GM12878 (cell line): ENCODE data around the gene CYP46A1. TPM values are rescaled to one million over a fixed set of nuclear protein-coding genes. Genes with fewer than 3 reads are reported as not detected.

Source experiments
- ATAC-seq: fragments of 200-7000 bp; cut with Tn5 transposase; 3 replicates; pipeline ENCODE4 v1.9.1; 2020; ENCODE audit warnings: mild to moderate bottlenecking, moderate library complexity
- BruUV-seq: library from RNA; stranded (reverse); fragments of 400-500 nt; replicated peaks from 2 replicates; lab custom pipeline; 2021; lab: Mats Ljungman, UMichigan
- CTCF ChIA-PET: fragments of 300-600 bp; sonication (Branson Sonifier 250); formaldehyde crosslinking; extraction: SDS; loops from one replicate; lab custom pipeline; 2021; ENCODE audit warnings: inconsistent platforms; lab: Yijun Ruan, JAX
- POLR2A ChIA-PET: fragments of 350-600 bp; formaldehyde crosslinking; extraction: SDS; loops from one replicate; lab custom pipeline; 2021; ENCODE audit warnings: inconsistent platforms; lab: Charles Lee
- RAD21 ChIA-PET: fragments of 300-600 bp; sonication (Branson Sonifier 250); formaldehyde crosslinking; loops from one replicate; lab custom pipeline; 2023; ENCODE audit warnings: antibody characterized with exemption; ENCODE audit not compliant: unreplicated experiment; lab: Charles Lee
- SMC1A ChIA-PET: fragments of 300-600 bp; sonication (Branson Sonifier 250); formaldehyde crosslinking; loops from one replicate; lab custom pipeline; 2023; ENCODE audit not compliant: unreplicated experiment, uncharacterized antibody; lab: Charles Lee
- DNase-seq: peaks from one replicate; pipeline ENCODE4 v3.0.0-alpha.2; 2011; ENCODE audit warnings: low read depth, low spot score
- FAIRE-seq: peaks from 3 replicates; lab custom pipeline; 2011; peaks lifted over from hg19 to GRCh38; lab: Jason Lieb, UNC
- H2AFZ ChIP-seq: 2 replicates; pipeline ENCODE4 v1.6.0; 2011; ENCODE audit warnings: low read depth, low read length, control low read depth; ENCODE audit not compliant: control insufficient read depth
- H3K27ac ChIP-seq: 2 replicates; pipeline ENCODE4 v1.5.1; 2011; ENCODE audit warnings: control low read depth; ENCODE audit not compliant: control insufficient read depth, insufficient read depth
- H3K27me3 ChIP-seq, 2 experiments: replicated peaks in 1 of 2; 2 replicates each; pipeline versions ENCODE4 v1.6.0 to v1.6.1; 2011; ENCODE audit warnings: low read length in 1 of 2; ENCODE audit not compliant: control insufficient read depth in 2 of 2, insufficient read depth in 2 of 2
- H3K36me3 ChIP-seq, 2 experiments: 2 replicates each; pipeline ENCODE4 v1.5.1; 2011; ENCODE audit warnings: low read length in 1 of 2; ENCODE audit not compliant: control insufficient read depth in 2 of 2, insufficient read depth in 2 of 2
- H3K4me1 ChIP-seq: 2 replicates; pipeline ENCODE4 v1.6.1; 2011; ENCODE audit warnings: mild to moderate bottlenecking, low read length, moderate library complexity, mixed read lengths; ENCODE audit not compliant: control insufficient read depth, insufficient read depth
- H3K4me2 ChIP-seq: 2 replicates; pipeline ENCODE4 v1.6.0; 2011; ENCODE audit warnings: control low read depth; ENCODE audit not compliant: control insufficient read depth, insufficient read depth
- H3K4me3 ChIP-seq: fragments of 200-600 bp; sonication (generic); 2 replicates; pipeline ENCODE4 v1.5.1; 2016
- H3K79me2 ChIP-seq: 2 replicates; pipeline ENCODE4 v1.6.0; 2011; ENCODE audit warnings: low read length; ENCODE audit not compliant: control insufficient read depth, insufficient read depth
- H3K9ac ChIP-seq: 2 replicates; pipeline ENCODE4 v1.8.0; 2011; ENCODE audit warnings: low read length, control low read depth, mixed read lengths; ENCODE audit not compliant: control insufficient read depth, insufficient read depth
- H3K9me3 ChIP-seq: replicated peaks from 3 replicates; pipeline ENCODE4 v1.5.1; 2011; ENCODE audit warnings: mild to moderate bottlenecking, low read length; ENCODE audit not compliant: control insufficient read depth, insufficient read depth
- H4K20me1 ChIP-seq: 2 replicates; pipeline ENCODE4 v1.6.0; 2011; ENCODE audit not compliant: control insufficient read depth, insufficient read depth
- BCL11A ChIP-seq: IDR thresholded peaks from 2 replicates; pipeline ENCODE4 v1.6.1; 2011; ENCODE audit warnings: low read depth, low read length
- CEBPB ChIP-seq, 2 experiments: fragments of 150-350 bp in 1 of 2; IDR thresholded peaks; 2 replicates each; pipeline ENCODE4 v1.6.1; 2012 to 2014; ENCODE audit warnings: low read depth in 2 of 2, low read length in 2 of 2, borderline replicate concordance in 1 of 2, inconsistent platforms in 1 of 2
- E2F8 ChIP-seq: fragments of 450-650 bp; IDR thresholded peaks from 2 replicates; pipeline ENCODE4 v1.6.1; 2018; ENCODE audit warnings: mild to moderate bottlenecking, low read depth, moderate library complexity; ENCODE audit not compliant: partially characterized antibody
- EP300 ChIP-seq, 2 experiments: fragments of 150-350 bp in 1 of 2; IDR thresholded peaks; 2 replicates each; pipeline ENCODE4 v1.6.1; 2011 to 2012; ENCODE audit warnings: low read depth in 2 of 2, low read length in 2 of 2, borderline replicate concordance in 1 of 2, improper control_type of control experiment in 1 of 2, inconsistent platforms in 1 of 2; ENCODE audit not compliant: control insufficient read depth in 1 of 2
- JUNB ChIP-seq: IDR thresholded peaks from 2 replicates; pipeline ENCODE4 v1.6.1; 2016; ENCODE audit warnings: antibody characterized with exemption, mild to moderate bottlenecking
- PAX8 ChIP-seq: fragments of 450-650 bp; IDR thresholded peaks from 2 replicates; pipeline ENCODE4 v1.6.1; 2017; ENCODE audit warnings: mild to moderate bottlenecking, moderate library complexity
- POLR2A ChIP-seq: IDR thresholded peaks from 2 replicates; pipeline ENCODE4 v1.6.1; 2011; ENCODE audit warnings: low read depth, mild to moderate bottlenecking, low read length
- RUNX3 ChIP-seq: IDR thresholded peaks from 2 replicates; pipeline ENCODE4 v1.6.1; 2012; ENCODE audit warnings: low read length, inconsistent platforms
- SIX5 ChIP-seq: IDR thresholded peaks from 2 replicates; pipeline ENCODE4 v1.6.1; 2011; ENCODE audit warnings: mild to moderate bottlenecking, low read depth, low read length, moderate library complexity; ENCODE audit not compliant: severe bottlenecking
- USF2 ChIP-seq: IDR thresholded peaks from 2 replicates; pipeline ENCODE4 v1.6.1; 2011; ENCODE audit warnings: low read depth, low read length, improper control_type of control experiment, borderline replicate concordance
- ZBTB33 ChIP-seq: fragments of 450-650 bp; IDR thresholded peaks from 2 replicates; pipeline ENCODE4 v1.6.1; 2017; ENCODE audit warnings: mild to moderate bottlenecking
- ZNF217 ChIP-seq: fragments of 450-650 bp; IDR thresholded peaks from 2 replicates; pipeline ENCODE4 v1.6.1; 2017; ENCODE audit warnings: antibody characterized with exemption, mild to moderate bottlenecking
- WGBS: methylation state at CpG from one replicate; pipeline ENCODE4 v1.1.6; 2016; ENCODE audit warnings: low lambda C conversion rate; ENCODE audit not compliant: insufficient replicate concordance, insufficient coverage; ENCODE audit errors: missing lambda C conversion rate; 5-methylcytosine and 5-hydroxymethylcytosine counted together
- in situ Hi-C: fragments of 300-500 bp; cut with MboI; formaldehyde crosslinking; loops from 9 replicates; pipeline ENCODE4 v1.14.3; 2018; ENCODE audit warnings: mixed read lengths
- intact Hi-C: fragments of 100-400 bp; cut with micrococcal nuclease; formaldehyde crosslinking; loops from one replicate; pipeline ENCODE4 v1.14.2; 2022; ENCODE audit not compliant: unreplicated experiment
- polyA plus RNA-seq, 11 experiments: library from polyadenylated mRNA; depleted of rRNA in 4 of 11; unstranded in 6 of 11; stranded (reverse) in 5 of 11; fragments of >200 nt; fragmentation: Nextera tagmentation in 4 of 11; fragmentation: Illumina TruSeq in 1 of 11; extraction: Ambion mirVana in 4 of 11; extraction: Trizol in 1 of 11; gene quantifications; 1 replicate in 1 of 11; 2 replicates in 10 of 11; pipeline versions ENCODE4 v1.2.1 to v1.2.3, GENCODE V29; 2011 to 2016; ENCODE audit warnings: inconsistent platforms in 2 of 11, missing spikeins in 2 of 11, low read depth in 1 of 11
- total RNA-seq, 4 experiments: library from RNA; depleted of rRNA in 3 of 4; stranded (reverse); fragments of >200 nt in 3 of 4; fragmentation: Illumina TruSeq in 1 of 4; extraction: Trizol in 1 of 4; gene quantifications; 2 replicates each; pipeline versions ENCODE4 v1.2.1 to v1.2.3, GENCODE V29; 2013 to 2021
- TF ChIP-seq, protein P1 (sequence below): IDR thresholded peaks from 2 replicates; pipeline ENCODE4 v1.6.1; 2012; ENCODE audit warnings: improper control_type of control experiment, low read depth, low read length; ENCODE audit not compliant: insufficient replicate concordance

CYP46A1 gene
- total and polyA plus RNA-seq, 10 of the 15 experiments (the other 5 are each of a cell fraction or from before 2014, with no cell fraction given): 0.04 to 0.11 TPM; not detected in 8

DNA sequence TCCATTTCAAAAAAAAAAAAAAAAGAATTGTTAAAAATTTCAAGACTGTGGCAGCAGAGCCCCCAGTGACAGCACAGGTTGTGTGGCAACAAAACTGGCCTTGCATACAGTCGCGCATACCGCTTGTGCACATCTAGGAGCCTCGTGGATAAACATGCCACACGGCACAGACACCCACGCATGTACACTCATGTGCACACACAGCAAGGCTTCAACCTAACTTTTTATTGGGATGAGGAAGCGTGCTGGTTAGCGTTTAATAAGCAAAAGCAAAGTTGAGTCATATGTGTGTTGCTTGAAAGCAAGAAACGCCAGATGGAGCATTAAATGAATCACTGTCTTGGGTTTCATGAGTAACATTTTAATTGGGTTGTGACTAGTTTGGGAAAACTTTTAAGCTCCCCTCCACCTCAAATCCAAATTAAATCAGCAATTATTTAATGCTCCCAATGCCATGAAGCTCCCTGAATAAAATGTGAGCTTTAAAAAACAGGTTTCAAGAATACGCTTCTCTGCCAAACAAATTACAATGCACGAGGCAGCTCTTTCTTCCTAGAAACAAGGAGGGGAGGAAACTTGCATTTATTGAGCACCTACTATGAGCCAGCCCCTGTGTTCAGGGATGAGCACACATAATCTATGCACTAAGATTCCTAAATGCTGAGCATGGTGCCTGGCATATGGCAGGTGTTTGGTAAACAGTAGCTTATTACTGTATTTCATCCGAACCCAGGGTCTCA lies 73.4 kb downstream of the CYP46A1 start:
- H3K27ac ChIP-seq: no peak overlapping the region
- BruUV-seq: no TSS peak
- H4K20me1 ChIP-seq: no peaks in the 10 kb centered on the region
- no peak overlapping the region for H3K4me2 ChIP-seq
- H3K4me3 ChIP-seq: no peak overlapping the region
- no peak overlapping the region for H2AFZ ChIP-seq
- WGBS: 9% methylated on average over 12 of the region's 12 CpGs
- H3K4me1 ChIP-seq: peaks cover 6% of the 10 kb centered on the region
- DNase-seq (no peak), ATAC-seq (no peak; the same call in 2 of the 3 replicates), FAIRE-seq (no peak)
- no peak overlapping the region for H3K9ac ChIP-seq
- no peaks in the 10 kb centered on the region for H3K9me3 ChIP-seq
- intact Hi-C loops (no loop called here), in situ Hi-C loops (no loop called here)
- peaks cover under 1 to 4% of the 10 kb centered on the region in 2 experiments; a peak in 2 of 4 replicates for H3K27me3 ChIP-seq
- ChIA-PET SMC1A (no interaction called here), POLR2A (no interaction called here), CTCF (no interaction called here), RAD21 (no interaction called here)
- H3K79me2 ChIP-seq: no peaks in the 10 kb centered on the region
- H3K36me3 ChIP-seq: no peaks in the 10 kb centered on the region
- TF ChIP-seq ZNF217 (no peak), USF2 (no peak), POLR2A (no peak), E2F8 (no peak), ZBTB33 (no peak), BCL11A (no peak), SIX5 (no peak), JUNB (no peak), EP300 (IDR thresholded peaks at IDR 0.05; ENCODE audit: borderline replicate concordance in 1 of 2, control insufficient read depth in 1 of 2, low read depth in 2 of 2, low read length in 2 of 2) (no peak), CEBPB (IDR thresholded peaks at IDR 0.05; ENCODE audit: borderline replicate concordance in 1 of 2, low read depth in 2 of 2, low read length in 2 of 2) (no peak), RUNX3 (no peak), PAX8 (no peak)
- TF ChIP-seq, protein P1, sequence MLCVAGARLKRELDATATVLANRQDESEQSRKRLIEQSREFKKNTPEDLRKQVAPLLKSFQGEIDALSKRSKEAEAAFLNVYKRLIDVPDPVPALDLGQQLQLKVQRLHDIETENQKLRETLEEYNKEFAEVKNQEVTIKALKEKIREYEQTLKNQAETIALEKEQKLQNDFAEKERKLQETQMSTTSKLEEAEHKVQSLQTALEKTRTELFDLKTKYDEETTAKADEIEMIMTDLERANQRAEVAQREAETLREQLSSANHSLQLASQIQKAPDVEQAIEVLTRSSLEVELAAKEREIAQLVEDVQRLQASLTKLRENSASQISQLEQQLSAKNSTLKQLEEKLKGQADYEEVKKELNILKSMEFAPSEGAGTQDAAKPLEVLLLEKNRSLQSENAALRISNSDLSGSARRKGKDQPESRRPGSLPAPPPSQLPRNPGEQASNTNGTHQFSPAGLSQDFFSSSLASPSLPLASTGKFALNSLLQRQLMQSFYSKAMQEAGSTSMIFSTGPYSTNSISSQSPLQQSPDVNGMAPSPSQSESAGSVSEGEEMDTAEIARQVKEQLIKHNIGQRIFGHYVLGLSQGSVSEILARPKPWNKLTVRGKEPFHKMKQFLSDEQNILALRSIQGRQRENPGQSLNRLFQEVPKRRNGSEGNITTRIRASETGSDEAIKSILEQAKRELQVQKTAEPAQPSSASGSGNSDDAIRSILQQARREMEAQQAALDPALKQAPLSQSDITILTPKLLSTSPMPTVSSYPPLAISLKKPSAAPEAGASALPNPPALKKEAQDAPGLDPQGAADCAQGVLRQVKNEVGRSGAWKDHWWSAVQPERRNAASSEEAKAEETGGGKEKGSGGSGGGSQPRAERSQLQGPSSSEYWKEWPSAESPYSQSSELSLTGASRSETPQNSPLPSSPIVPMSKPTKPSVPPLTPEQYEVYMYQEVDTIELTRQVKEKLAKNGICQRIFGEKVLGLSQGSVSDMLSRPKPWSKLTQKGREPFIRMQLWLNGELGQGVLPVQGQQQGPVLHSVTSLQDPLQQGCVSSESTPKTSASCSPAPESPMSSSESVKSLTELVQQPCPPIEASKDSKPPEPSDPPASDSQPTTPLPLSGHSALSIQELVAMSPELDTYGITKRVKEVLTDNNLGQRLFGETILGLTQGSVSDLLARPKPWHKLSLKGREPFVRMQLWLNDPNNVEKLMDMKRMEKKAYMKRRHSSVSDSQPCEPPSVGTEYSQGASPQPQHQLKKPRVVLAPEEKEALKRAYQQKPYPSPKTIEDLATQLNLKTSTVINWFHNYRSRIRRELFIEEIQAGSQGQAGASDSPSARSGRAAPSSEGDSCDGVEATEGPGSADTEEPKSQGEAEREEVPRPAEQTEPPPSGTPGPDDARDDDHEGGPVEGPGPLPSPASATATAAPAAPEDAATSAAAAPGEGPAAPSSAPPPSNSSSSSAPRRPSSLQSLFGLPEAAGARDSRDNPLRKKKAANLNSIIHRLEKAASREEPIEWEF: no peak
